Measurements from ENCODE around the gene MAP1LC3B2.

- TF ChIP-seq CTCF (IDR thresholded peaks at IDR 0.05) = no peak
- no peak for TF ChIP-seq NFIC (IDR thresholded peaks at IDR 0.05; ENCODE audit: borderline replicate concordance)
- TF ChIP-seq RAD21 (IDR thresholded peaks at IDR 0.05; ENCODE audit: low read length) = no peak
- no peak for TF ChIP-seq JUND (IDR thresholded peaks at IDR 0.05)
- no peak for TF ChIP-seq ELF1 (IDR thresholded peaks at IDR 0.05)
- TF ChIP-seq EZH2phosphoT487 (IDR thresholded peaks at IDR 0.05; ENCODE audit: borderline replicate concordance, low read depth) = no peak
Measured at GRCh38 chr12:116545144-116545543, 14.0 kb upstream of the MAP1LC3B2 start.

All from SK-N-SH (cell line).